HG02763 (cell line): ENCODE measurements around the gene DDI2.

Experiments used
- ATAC-seq: cut with Tn5 transposase; IDR thresholded peaks from one replicate; pipeline ENCODE4 v1.9.1; 2021; ENCODE audit warnings: mild to moderate bottlenecking, moderate library complexity; ENCODE audit not compliant: unreplicated experiment

DDI2 gene

DNA sequence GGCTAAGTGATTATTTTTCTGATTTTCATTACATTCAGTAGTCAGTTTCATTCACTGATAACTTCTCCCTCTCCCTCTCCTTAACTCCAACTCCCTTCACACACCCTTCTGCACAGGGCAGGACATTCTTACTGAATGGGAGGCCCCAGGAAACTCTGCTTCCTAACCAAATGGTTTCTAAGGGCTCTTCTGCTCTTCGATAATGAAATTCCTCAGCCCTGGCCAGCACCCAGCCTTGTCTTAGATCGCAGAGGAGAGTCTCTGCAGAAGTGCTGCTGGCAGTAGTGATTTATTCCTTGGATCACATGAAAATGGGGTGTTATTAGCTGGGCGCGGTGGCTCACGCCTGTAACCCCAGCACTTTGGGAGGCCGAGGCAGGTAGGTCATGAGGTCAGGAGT lies 83.2 kb downstream of the DDI2 start:
- no peak for ATAC-seq

- no peak for ATAC-seq
These were observed 84.5 kb downstream of the DDI2 start for GRCh38 chr1:15701784-15702183.

GRCh38 chr1:15702722-15703550 lies 85.7 kb downstream of the DDI2 start:
- no peak for ATAC-seq

GRCh38 chr1:15703562-15703961 lies 86.3 kb downstream of the DDI2 start:
- no peak for ATAC-seq

- ATAC-seq, result no peak
These were observed 87.4 kb downstream of the DDI2 start for GRCh38 chr1:15704526-15705183.

- ATAC-seq, result no peak
These were observed 87.9 kb downstream of the DDI2 start for GRCh38 chr1:15705184-15705566.

GRCh38 chr1:15706751-15707150 lies 89.5 kb downstream of the DDI2 start:
- no peak for ATAC-seq

DNA sequence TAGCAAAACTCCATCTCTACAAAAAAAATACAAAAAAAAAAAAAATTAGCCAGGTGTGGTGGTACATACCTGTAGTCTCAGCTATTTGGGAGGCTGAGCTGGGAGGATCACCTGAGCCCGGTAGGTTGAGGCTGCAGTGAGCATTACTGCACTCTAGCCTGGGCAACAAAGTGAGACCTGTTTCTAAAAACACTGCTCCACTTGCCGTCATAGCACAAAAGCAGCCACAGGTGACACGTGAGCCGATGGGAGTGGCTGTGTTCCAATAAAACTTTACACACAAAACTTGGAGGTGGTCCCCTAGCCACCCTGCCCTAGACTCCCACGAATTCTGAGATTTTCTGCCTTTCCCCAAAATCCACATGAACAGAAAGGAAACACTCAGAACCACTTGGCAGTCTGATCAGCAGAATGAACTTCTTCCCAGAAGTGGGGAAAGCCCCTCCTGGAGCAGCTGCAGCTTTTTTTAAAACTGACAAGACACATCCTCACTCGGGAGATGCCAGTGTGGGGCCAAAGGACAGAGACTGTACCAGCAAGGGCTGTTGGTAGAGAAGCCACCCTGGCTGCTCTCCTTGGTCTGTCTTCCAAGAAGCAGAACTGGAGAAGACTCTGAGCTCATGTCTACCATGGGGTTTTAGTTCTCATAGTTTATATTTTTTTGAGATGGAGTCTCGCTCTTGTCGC lies 90.1 kb downstream of the DDI2 start:
- ATAC-seq, result no peak

GRCh38 chr1:15708486-15709137 lies 91.4 kb downstream of the DDI2 start:
- no peak for ATAC-seq

DNA sequence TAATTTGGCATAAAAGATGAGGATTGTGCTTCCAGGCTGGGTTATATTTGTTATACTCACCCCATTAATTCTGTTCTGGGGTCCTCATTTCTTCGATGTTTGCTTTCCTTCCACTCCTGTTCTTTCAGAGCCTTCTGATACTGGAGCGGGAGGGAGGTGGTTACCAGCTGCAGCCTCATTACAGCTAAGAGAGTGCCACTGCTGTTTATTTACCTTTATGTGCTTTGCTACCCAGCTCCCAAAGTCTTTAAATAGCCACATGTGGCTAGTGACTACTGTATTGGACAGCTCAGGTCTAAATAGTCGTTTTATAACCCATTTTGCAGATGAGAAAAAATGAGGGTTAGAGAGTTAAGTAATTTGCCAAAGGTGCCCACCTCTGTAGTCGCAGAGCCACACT lies 92.0 kb downstream of the DDI2 start:
- no peak for ATAC-seq

DNA sequence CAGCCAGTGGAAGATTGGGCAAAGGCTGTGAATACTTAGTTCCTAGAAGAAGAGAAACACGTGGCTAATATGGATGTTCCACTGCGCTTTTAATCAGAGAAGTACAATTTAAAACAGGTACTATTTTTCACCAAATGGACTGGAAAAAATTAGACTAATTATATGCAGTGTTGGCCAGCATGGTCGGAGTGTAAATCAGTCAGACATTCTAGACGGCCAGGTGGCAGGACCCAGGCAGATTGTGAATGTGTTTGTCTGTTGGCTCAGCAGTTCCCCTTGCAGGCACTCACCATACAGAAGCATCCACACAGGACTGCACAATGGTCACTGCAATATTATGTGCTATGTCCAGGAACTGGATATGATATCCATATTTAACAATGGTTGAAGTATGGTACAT lies 94.9 kb downstream of the DDI2 start:
- ATAC-seq, result no peak

DNA sequence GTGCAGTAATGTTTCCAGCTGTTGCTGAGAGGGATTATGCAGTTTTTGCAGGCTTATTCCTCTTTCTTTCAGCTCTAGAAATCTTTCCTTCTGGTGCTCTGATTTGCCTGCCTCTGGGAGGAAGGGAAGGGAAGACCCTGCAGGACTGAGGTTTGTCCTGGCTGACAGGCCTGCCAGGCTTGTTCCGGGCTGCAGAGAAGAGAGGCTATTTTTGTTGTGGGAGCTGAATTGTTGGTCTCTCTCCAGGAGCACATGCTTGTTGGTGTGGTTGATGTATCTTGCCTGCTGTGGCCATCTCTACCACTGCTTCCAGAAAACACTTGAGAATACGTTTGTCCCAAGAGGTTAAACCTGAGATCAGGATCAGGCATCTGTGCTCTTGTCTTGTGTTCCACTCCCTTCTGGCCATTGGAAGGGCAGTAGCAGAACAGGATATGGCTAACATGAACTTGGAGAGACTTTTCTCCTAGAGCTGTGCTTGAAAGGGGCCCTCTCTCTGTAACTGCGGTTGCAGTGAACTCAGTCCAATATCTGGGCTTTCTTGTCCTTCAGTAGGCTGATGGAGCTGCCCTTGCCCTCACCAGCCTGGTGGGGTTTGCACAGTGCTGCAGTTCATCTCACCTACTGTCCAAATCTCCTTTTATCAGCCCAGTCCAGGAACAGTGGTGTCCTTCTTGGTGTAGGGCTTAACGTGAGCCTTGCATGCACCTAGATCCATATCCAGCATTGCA lies 97.3 kb downstream of the DDI2 start:
- ATAC-seq, result no peak

GRCh38 chr1:15717418-15718125 lies 100.3 kb downstream of the DDI2 start:
- no peak for ATAC-seq

DNA sequence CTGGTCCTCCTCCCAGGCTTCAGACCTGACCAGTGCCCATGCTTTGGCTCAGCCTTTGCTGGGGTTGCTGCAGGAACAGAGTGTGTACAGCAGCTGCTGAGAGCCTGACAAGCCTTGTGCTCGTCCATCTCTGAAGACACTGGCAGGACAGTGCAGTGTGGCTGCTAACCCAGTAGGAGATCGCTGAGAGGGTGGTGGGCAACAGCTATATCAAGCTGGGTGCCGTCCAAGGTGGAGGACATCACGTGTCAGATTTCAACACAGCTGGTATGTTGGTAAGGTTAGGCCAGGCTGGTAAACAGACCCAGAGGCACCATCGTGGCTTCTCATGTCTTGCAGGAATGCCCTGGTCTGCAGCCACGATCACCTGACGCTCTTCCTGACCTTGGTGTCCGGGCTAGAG lies 100.9 kb downstream of the DDI2 start:
- no peak for ATAC-seq
